DND-41 (cell line): ENCODE measurements around the gene LY9.

Experiments used
- EZH2 ChIP-seq: IDR thresholded peaks from 3 replicates; pipeline ENCODE4 v1.6.1; 2012; ENCODE audit warnings: borderline replicate concordance, low read depth, mild to moderate bottlenecking, moderate library complexity, low read length, inconsistent platforms; ENCODE audit not compliant: severe bottlenecking
- TF ChIP-seq, protein P1 (sequence below): IDR thresholded peaks from 2 replicates; pipeline ENCODE4 v1.5.1; 2012; ENCODE audit warnings: borderline replicate concordance, low read length, moderate library complexity, mild to moderate bottlenecking; ENCODE audit not compliant: poor library complexity, severe bottlenecking; ENCODE audit errors: extremely low read depth

DNA sequence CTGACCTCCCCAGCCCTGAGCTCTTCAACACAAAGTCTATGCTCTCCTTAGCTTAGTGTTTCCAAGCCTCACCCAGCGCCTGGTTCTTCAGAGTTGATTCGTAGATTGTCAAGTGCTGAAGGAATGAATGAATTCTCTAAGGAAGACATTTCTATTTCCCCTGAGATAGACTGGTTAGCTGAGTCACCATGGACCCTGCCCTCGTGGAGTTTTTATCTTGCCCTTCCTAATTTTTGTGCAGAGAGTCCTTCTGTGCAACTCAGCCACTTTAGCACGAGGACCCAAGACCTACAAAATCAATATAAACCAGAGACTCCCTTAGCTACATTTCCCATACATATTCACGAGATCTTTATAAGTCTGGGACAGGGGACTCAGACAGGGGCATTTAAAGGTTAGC lies 69.4 kb downstream of the LY9 start:
- TF ChIP-seq, protein P1, sequence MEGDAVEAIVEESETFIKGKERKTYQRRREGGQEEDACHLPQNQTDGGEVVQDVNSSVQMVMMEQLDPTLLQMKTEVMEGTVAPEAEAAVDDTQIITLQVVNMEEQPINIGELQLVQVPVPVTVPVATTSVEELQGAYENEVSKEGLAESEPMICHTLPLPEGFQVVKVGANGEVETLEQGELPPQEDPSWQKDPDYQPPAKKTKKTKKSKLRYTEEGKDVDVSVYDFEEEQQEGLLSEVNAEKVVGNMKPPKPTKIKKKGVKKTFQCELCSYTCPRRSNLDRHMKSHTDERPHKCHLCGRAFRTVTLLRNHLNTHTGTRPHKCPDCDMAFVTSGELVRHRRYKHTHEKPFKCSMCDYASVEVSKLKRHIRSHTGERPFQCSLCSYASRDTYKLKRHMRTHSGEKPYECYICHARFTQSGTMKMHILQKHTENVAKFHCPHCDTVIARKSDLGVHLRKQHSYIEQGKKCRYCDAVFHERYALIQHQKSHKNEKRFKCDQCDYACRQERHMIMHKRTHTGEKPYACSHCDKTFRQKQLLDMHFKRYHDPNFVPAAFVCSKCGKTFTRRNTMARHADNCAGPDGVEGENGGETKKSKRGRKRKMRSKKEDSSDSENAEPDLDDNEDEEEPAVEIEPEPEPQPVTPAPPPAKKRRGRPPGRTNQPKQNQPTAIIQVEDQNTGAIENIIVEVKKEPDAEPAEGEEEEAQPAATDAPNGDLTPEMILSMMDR: no peak
- no peak for TF ChIP-seq EZH2
